IMR-90 (cell line): ENCODE measurements around the gene SLIT3. TPM values are rescaled to one million over a fixed set of nuclear protein-coding genes. Genes with fewer than 3 reads are reported as not detected.

ENCODE experiments used
- ATAC-seq: fragments of 200-7000 bp; cut with Tn5 transposase; 2 replicates; pipeline ENCODE4 v1.9.1; 2020; ENCODE audit warnings: low read depth, mild to moderate bottlenecking, moderate library complexity
- BruUV-seq: library from RNA; stranded (reverse); fragments of 400-500 nt; replicated peaks from 2 replicates; lab custom pipeline; 2021; lab: Mats Ljungman, UMichigan
- CTCF ChIA-PET: fragments of 300-600 bp; formaldehyde crosslinking; extraction: SDS; loops from one replicate; lab custom pipeline; 2021; ENCODE audit warnings: antibody characterized with exemption; lab: Yijun Ruan, JAX
- POLR2A ChIA-PET: fragments of 300-600 bp; sonication (Branson Sonifier 250); formaldehyde crosslinking; loops from one replicate; lab custom pipeline; 2022; ENCODE audit warnings: antibody characterized with exemption; ENCODE audit not compliant: unreplicated experiment; lab: Charles Lee
- DNase-seq: peaks from one replicate; pipeline ENCODE4 v3.0.0; 2013
- H2AFZ ChIP-seq: replicated peaks from 2 replicates; pipeline ENCODE3; 2013; ENCODE audit warnings: low read length, mild to moderate bottlenecking; ENCODE audit not compliant: poor library complexity
- H2AK5ac ChIP-seq: 2 replicates; pipeline ENCODE4 v1.6.1; 2013; ENCODE audit warnings: low read depth, low read length, inconsistent platforms
- H2AK9ac ChIP-seq: replicated peaks from 2 replicates; pipeline ENCODE3; 2013; ENCODE audit warnings: mild to moderate bottlenecking, low read depth, low read length, moderate library complexity; ENCODE audit not compliant: poor library complexity
- H2BK120ac ChIP-seq: 2 replicates; pipeline ENCODE4 v1.6.1; 2013; ENCODE audit warnings: low read depth, low read length, inconsistent platforms
- H2BK15ac ChIP-seq: 3 replicates; pipeline ENCODE4 v1.6.1; 2013; ENCODE audit warnings: low read depth, low read length, inconsistent platforms
- H2BK20ac ChIP-seq: 2 replicates; pipeline ENCODE4 v1.6.1; 2013; ENCODE audit warnings: low read depth, mild to moderate bottlenecking, inconsistent platforms, low read length, moderate library complexity
- H2BK5ac ChIP-seq: 2 replicates; pipeline ENCODE4 v1.6.1; 2013; ENCODE audit warnings: mild to moderate bottlenecking, low read depth, low read length, inconsistent platforms; ENCODE audit not compliant: poor library complexity, severe bottlenecking
- H3K14ac ChIP-seq: replicated peaks from 2 replicates; pipeline ENCODE4 v1.6.1; 2013; ENCODE audit warnings: low read depth, low read length, inconsistent platforms
- H3K18ac ChIP-seq: 2 replicates; pipeline ENCODE4 v1.6.1; 2013; ENCODE audit warnings: low read depth, low read length, control low read depth
- H3K23ac ChIP-seq: 2 replicates; pipeline ENCODE4 v1.6.1; 2013; ENCODE audit warnings: low read depth, low read length, inconsistent platforms
- H3K27ac ChIP-seq: 2 replicates; pipeline ENCODE4 v1.5.1; 2013; ENCODE audit warnings: mild to moderate bottlenecking, control low read depth, low read length; ENCODE audit not compliant: insufficient read depth
- H3K27me3 ChIP-seq: 2 replicates; pipeline ENCODE4 v1.6.1; 2013; ENCODE audit warnings: low read length; ENCODE audit not compliant: control insufficient read depth, insufficient read depth
- H3K36me3 ChIP-seq: 2 replicates; pipeline ENCODE4 v1.6.1; 2013; ENCODE audit warnings: low read length, mixed read lengths; ENCODE audit not compliant: control insufficient read depth, insufficient read depth
- H3K4ac ChIP-seq: 2 replicates; pipeline ENCODE4 v1.6.1; 2013; ENCODE audit warnings: low read depth, low read length, inconsistent platforms
- H3K4me1 ChIP-seq: 2 replicates; pipeline ENCODE4 v1.6.1; 2013; ENCODE audit warnings: low read length, mixed read lengths; ENCODE audit not compliant: control insufficient read depth, insufficient read depth
- H3K4me2 ChIP-seq: 2 replicates; pipeline ENCODE4 v1.6.1; 2013; ENCODE audit warnings: low read depth, mild to moderate bottlenecking, control low read depth, low read length, moderate library complexity
- H3K4me3 ChIP-seq: 2 replicates; pipeline ENCODE4 v1.5.1; 2013; ENCODE audit warnings: low read depth, mild to moderate bottlenecking, control low read depth, low read length, moderate library complexity; ENCODE audit not compliant: insufficient read depth
- H3K56ac ChIP-seq: 2 replicates; pipeline ENCODE4 v1.6.1; 2013; ENCODE audit warnings: low read length, inconsistent platforms; ENCODE audit not compliant: insufficient read depth; ENCODE audit errors: extremely low read depth
- H3K79me1 ChIP-seq, 2 experiments: 2 replicates each; pipeline ENCODE4 v1.6.1; 2013; ENCODE audit warnings: low read length in 2 of 2, inconsistent platforms in 1 of 2, low read depth in 1 of 2
- H3K9ac ChIP-seq: 2 replicates; pipeline ENCODE4 v1.6.1; 2013; ENCODE audit warnings: low read depth, low read length, control low read depth
- H3K9me1 ChIP-seq: 2 replicates; pipeline ENCODE4 v1.6.1; 2013; ENCODE audit warnings: low read length, inconsistent platforms; ENCODE audit not compliant: insufficient read depth
- H3K9me3 ChIP-seq: 2 replicates; pipeline ENCODE4 v1.6.1; 2013; ENCODE audit warnings: low read length; ENCODE audit not compliant: control insufficient read depth, insufficient read depth
- H4K20me1 ChIP-seq: 2 replicates; pipeline ENCODE4 v1.6.1; 2013; ENCODE audit warnings: low read length, inconsistent platforms; ENCODE audit not compliant: insufficient read depth
- H4K5ac ChIP-seq: 2 replicates; pipeline ENCODE4 v1.6.1; 2013; ENCODE audit warnings: mild to moderate bottlenecking, low read depth, low read length, control low read depth
- H4K8ac ChIP-seq, 2 experiments: 2 replicates each; pipeline ENCODE4 v1.6.1; 2013; ENCODE audit warnings: low read depth in 2 of 2, low read length in 2 of 2, control low read depth in 1 of 2, inconsistent platforms in 1 of 2
- H4K91ac ChIP-seq: 2 replicates; pipeline ENCODE4 v1.6.1; 2013; ENCODE audit warnings: low read depth, low read length, inconsistent platforms; ENCODE audit not compliant: insufficient read depth
- ELK1 ChIP-seq: fragments of 150-350 bp; IDR thresholded peaks from 2 replicates; pipeline ENCODE4 v1.6.1; 2016; ENCODE audit warnings: low read depth, mild to moderate bottlenecking, low read length, moderate library complexity, borderline replicate concordance
- FOS ChIP-seq: fragments of 150-350 bp; IDR thresholded peaks from 2 replicates; pipeline ENCODE4 v1.6.1; 2016; ENCODE audit warnings: low read depth, low read length
- POLR2A ChIP-seq: IDR thresholded peaks from 2 replicates; pipeline ENCODE4 v1.6.1; 2012; ENCODE audit warnings: mild to moderate bottlenecking, low read depth, low read length
- RAD21 ChIP-seq: IDR thresholded peaks from 2 replicates; pipeline ENCODE4 v1.6.1; 2012; ENCODE audit warnings: low read length, improper control_type of control experiment
- RCOR1 ChIP-seq: IDR thresholded peaks from 2 replicates; pipeline ENCODE4 v1.6.1; 2012; ENCODE audit warnings: mild to moderate bottlenecking, low read length, improper control_type of control experiment; ENCODE audit not compliant: insufficient replicate concordance
- WGBS, 2 experiments: methylation state at CpG; one replicate each; pipeline versions ENCODE4 v1.1.5 to v1.1.7; 2013; ENCODE audit warnings: missing lambda C conversion rate in 2 of 2; ENCODE audit not compliant: insufficient read length in 1 of 2; ENCODE audit errors: extremely low coverage in 2 of 2; 5-methylcytosine and 5-hydroxymethylcytosine counted together
- dilution Hi-C: fragments of 300-500 bp; cut with HindIII; formaldehyde crosslinking; loops from one replicate; pipeline ENCODE4 v1.14.3; 2018; ENCODE audit warnings: low sequenced_read_pairs; ENCODE audit not compliant: unreplicated experiment
- in situ Hi-C: fragments of 300-500 bp; cut with MboI; formaldehyde crosslinking; loops from 3 replicates; pipeline ENCODE4 v1.14.3; 2019; ENCODE audit warnings: low sequenced_read_pairs, inconsistent platforms, mixed read lengths
- intact Hi-C: fragments of 100-400 bp; cut with micrococcal nuclease; formaldehyde crosslinking; loops from 2 replicates; pipeline ENCODE4 v1.10.0; 2022
- polyA plus RNA-seq, 3 experiments: library from polyadenylated mRNA; depleted of rRNA; stranded (reverse); fragments of >200 nt; gene quantifications; 2 replicates each; pipeline ENCODE4 v1.2.3, GENCODE V29; 2012; ENCODE audit warnings: low replicate concordance in 1 of 3
- total RNA-seq: library from RNA; depleted of rRNA; stranded (reverse); fragments of >200 nt; gene quantifications from 2 replicates; pipeline ENCODE4 v1.2.3, GENCODE V29; 2012

The SLIT3 gene
- total and polyA plus RNA-seq, 2 of the 4 experiments (the other 2 are of a cell fraction), result 0.18 to 0.50 TPM

- Histone ChIP-seq H4K20me1 (no peaks in the 10 kb centered on the region), H2BK5ac (no peak overlapping the region), H2AK5ac (no peak overlapping the region), H3K14ac (no peak overlapping the region), H3K27me3 (no peaks in the 10 kb centered on the region; the same call in none of the 2 replicates), H3K23ac (no peak overlapping the region), H3K4me2 (no peak overlapping the region), H2AFZ (no peak overlapping the region), H3K9me3 (no peaks in the 10 kb centered on the region), H3K4me3 (no peak overlapping the region), H2BK20ac (no peak overlapping the region), H3K56ac (no peak overlapping the region), H4K5ac (no peak overlapping the region), H3K9me1 (no peaks in the 10 kb centered on the region), H2BK120ac (no peak overlapping the region), H3K79me1 (no peaks in the 10 kb centered on the region), H3K4ac (no peak overlapping the region), H4K91ac (no peak overlapping the region), H2AK9ac (no peak overlapping the region), H3K18ac (no peak overlapping the region), H3K4me1 (no peaks in the 10 kb centered on the region), H4K8ac (no peak overlapping the region), H3K27ac (no peak overlapping the region), H3K36me3 (no peaks in the 10 kb centered on the region), H2BK15ac (no peak overlapping the region), H3K9ac (no peak overlapping the region)
- 80% methylated on average over 3 of the region's 10 CpGs; no CpG with 5 or more reads in 1 of the 2 experiments for WGBS, 2 experiments
- no TSS peak for BruUV-seq
- intact Hi-C loops, result no loop called here
- in situ Hi-C loops, result no loop called here
- dilution Hi-C loops, result no loop called here
- DNase-seq (no peak), ATAC-seq (no peak)
- POLR2A ChIA-PET, result no interaction called here
- TF ChIP-seq POLR2A (no peak), ELK1 (no peak), FOS (no peak), RAD21 (no peak), RCOR1 (no peak)
- CTCF ChIA-PET, result no interaction called here
These were observed 686.3 kb downstream of the SLIT3 start for GRCh38 chr5:168614661-168615060.
